ENCODE measurements around the gene PPP1R9A.

- no peak for TF ChIP-seq POLR2AphosphoS5 (IDR thresholded peaks at IDR 0.05)
- TF ChIP-seq, protein P1, sequence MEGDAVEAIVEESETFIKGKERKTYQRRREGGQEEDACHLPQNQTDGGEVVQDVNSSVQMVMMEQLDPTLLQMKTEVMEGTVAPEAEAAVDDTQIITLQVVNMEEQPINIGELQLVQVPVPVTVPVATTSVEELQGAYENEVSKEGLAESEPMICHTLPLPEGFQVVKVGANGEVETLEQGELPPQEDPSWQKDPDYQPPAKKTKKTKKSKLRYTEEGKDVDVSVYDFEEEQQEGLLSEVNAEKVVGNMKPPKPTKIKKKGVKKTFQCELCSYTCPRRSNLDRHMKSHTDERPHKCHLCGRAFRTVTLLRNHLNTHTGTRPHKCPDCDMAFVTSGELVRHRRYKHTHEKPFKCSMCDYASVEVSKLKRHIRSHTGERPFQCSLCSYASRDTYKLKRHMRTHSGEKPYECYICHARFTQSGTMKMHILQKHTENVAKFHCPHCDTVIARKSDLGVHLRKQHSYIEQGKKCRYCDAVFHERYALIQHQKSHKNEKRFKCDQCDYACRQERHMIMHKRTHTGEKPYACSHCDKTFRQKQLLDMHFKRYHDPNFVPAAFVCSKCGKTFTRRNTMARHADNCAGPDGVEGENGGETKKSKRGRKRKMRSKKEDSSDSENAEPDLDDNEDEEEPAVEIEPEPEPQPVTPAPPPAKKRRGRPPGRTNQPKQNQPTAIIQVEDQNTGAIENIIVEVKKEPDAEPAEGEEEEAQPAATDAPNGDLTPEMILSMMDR (IDR thresholded peaks at IDR 0.05), result no peak
These were observed 67.9 kb downstream of the PPP1R9A start for GRCh38 chr7:94975336-94975735.

Measured in prostate gland (tissue), 2 donors.